B cell (primary cell): ENCODE data around the gene SLC4A4.

ENCODE experiments used
- EZH2 ChIP-seq: IDR thresholded peaks from 2 replicates; pipeline ENCODE4 v1.6.1; 2012; ENCODE audit warnings: borderline replicate concordance, low read depth, mild to moderate bottlenecking, moderate library complexity, low read length; ENCODE audit not compliant: insufficient read depth, poor library complexity, severe bottlenecking
- TF ChIP-seq, protein P1 (sequence below): fragments of 200-600 bp; IDR thresholded peaks from one replicate; pipeline ENCODE4 v1.8.0; 2022; ENCODE audit warnings: antibody characterized with exemption, mild to moderate bottlenecking

DNA sequence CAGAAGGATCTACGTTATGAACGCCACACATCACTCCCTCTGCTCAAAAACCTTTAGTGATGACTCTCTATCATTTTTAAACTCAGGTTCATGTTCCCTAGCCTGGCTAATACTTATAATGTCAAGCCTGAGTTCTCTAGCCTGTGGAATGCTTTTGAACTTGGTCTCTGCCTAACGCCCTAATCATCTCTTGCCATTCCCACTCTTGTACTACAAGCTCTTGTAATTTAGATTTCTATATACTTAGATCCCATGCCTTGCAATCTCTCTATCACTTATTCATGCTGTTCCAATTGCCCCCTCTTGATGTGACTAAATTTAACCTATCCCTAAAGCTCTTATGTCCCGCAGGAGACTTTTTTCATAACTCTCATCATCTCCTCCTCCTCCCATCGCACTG, 40.3 kb downstream of the SLC4A4 start:
- TF ChIP-seq, protein P1, sequence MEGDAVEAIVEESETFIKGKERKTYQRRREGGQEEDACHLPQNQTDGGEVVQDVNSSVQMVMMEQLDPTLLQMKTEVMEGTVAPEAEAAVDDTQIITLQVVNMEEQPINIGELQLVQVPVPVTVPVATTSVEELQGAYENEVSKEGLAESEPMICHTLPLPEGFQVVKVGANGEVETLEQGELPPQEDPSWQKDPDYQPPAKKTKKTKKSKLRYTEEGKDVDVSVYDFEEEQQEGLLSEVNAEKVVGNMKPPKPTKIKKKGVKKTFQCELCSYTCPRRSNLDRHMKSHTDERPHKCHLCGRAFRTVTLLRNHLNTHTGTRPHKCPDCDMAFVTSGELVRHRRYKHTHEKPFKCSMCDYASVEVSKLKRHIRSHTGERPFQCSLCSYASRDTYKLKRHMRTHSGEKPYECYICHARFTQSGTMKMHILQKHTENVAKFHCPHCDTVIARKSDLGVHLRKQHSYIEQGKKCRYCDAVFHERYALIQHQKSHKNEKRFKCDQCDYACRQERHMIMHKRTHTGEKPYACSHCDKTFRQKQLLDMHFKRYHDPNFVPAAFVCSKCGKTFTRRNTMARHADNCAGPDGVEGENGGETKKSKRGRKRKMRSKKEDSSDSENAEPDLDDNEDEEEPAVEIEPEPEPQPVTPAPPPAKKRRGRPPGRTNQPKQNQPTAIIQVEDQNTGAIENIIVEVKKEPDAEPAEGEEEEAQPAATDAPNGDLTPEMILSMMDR = no peak
- TF ChIP-seq EZH2 = no peak
